Kidney (tissue), 14 donors: ENCODE data around the gene CFAP43. TPM values are rescaled to one million over a fixed set of nuclear protein-coding genes. Genes with fewer than 3 reads are reported as not detected.

Source experiments
- DNase-seq, 5 donors: peaks; one replicate each; pipeline ENCODE4 v3.0.0-alpha.2; 2013 to 2020
- FAIRE-seq: peaks from 2 replicates; lab custom pipeline; 2012; peaks lifted over from hg19 to GRCh38; lab: Jason Lieb, UNC
- H3K27ac ChIP-seq, 2 donors: one replicate each; pipeline ENCODE4 v1.7.0; 2013; ENCODE audit warnings: low read depth in 2 of 2, low read length in 2 of 2, inconsistent platforms in 1 of 2
- H3K27me3 ChIP-seq: one replicate; pipeline ENCODE4 v1.7.1; 2013; ENCODE audit warnings: low read length, inconsistent platforms; ENCODE audit not compliant: control insufficient read depth, insufficient read depth
- H3K36me3 ChIP-seq, 3 donors: one replicate each; pipeline versions ENCODE4 v1.7.0 to v1.7.1; 2013; ENCODE audit warnings: low read length in 3 of 3, control low read depth in 1 of 3, inconsistent platforms in 1 of 3; ENCODE audit not compliant: insufficient read depth in 3 of 3, control insufficient read depth in 2 of 3
- H3K4me1 ChIP-seq, 3 donors: one replicate each; pipeline versions ENCODE4 v1.7.0 to v1.7.1; 2013; ENCODE audit warnings: low read length in 3 of 3, inconsistent platforms in 1 of 3, low read depth in 1 of 3; ENCODE audit not compliant: control insufficient read depth in 2 of 3, insufficient read depth in 2 of 3
- H3K4me3 ChIP-seq, 3 donors: one replicate each; pipeline versions ENCODE4 v1.7.0 to v1.8.1; 2013; ENCODE audit warnings: low read length in 3 of 3, control low read depth in 1 of 3, inconsistent platforms in 1 of 3
- H3K9ac ChIP-seq, 3 donors: one replicate each; pipeline versions ENCODE4 v1.7.0 to v1.7.1; 2013; ENCODE audit warnings: low read length in 3 of 3, control low read depth in 1 of 3, inconsistent platforms in 1 of 3
- H3K9me3 ChIP-seq, 3 donors: one replicate each; pipeline versions ENCODE4 v1.7.0 to v1.7.1; 2013; ENCODE audit warnings: low read length in 3 of 3, control low read depth in 1 of 3, inconsistent platforms in 1 of 3; ENCODE audit not compliant: control insufficient read depth in 2 of 3, insufficient read depth in 1 of 3
- intact Hi-C: fragments of 100-400 bp; cut with DNase I; formaldehyde crosslinking; loops from one replicate; pipeline ENCODE4 v1.11.1; 2022
- polyA plus RNA-seq: library from polyadenylated mRNA; stranded (reverse); fragments of 350-450 nt; fragmentation: Illumina TruSeq; extraction: RNeasy Lipid Tissue Mini Kit (QIAGEN cat#74804); gene quantifications from one replicate; pipeline ENCODE4 v1.2.3, GENCODE V29; 2014; ENCODE audit warnings: low read depth, low replicate concordance; ENCODE audit not compliant: insufficient read depth
- total RNA-seq: library from RNA; stranded (reverse); fragmentation: NEBNext Ultra II Directional; extraction: Animal tissue kit (Norgen Biotek cat#: 25700); gene quantifications from one replicate; pipeline ENCODE4 v1.2.1, GENCODE V29; 2021
- TF ChIP-seq, protein P1 (sequence below): IDR thresholded peaks from 3 replicates; pipeline ENCODE4 v1.5.1; 2012; ENCODE audit warnings: mild to moderate bottlenecking, moderate library complexity, borderline replicate concordance; ENCODE audit not compliant: insufficient read depth; ENCODE audit errors: extremely low read depth
- donor health status: control.
- donor health status: control.
- donor health status: control.
- donor health status: control.
- donor health status: control.
- donor health status: DM: yes; HTN: yes; CAD: no.
- donor health status: Normal renal cell carcinoma (clear cell type).

Gene CFAP43
- total and polyA plus RNA-seq, 2 donors from 2014 or later = 3.1 to 7.2 TPM

DNA sequence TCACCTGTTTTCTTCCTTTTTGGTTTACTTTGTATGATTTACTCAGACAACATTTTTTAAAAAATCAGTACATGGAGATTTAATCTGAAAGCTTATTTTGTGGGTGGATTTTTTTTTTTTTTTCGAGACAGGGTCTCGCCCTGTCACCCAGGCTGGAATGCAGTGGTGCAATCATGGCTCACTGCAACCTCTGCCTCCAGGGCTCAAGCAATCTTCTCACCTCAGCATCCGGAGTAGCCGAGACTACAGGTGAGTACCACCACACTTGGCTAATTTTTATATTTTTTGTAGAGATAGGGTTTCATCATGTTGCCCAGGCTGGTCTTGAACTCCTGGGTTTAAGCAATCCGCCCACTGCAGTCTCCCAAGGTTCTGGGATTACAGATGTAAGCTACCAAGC is 25.1 kb upstream of the CFAP43 start:
- peaks cover 0 to 24% (median 22%) of the 10 kb centered on the region in 3 donors for H3K4me1 ChIP-seq
- H3K27me3 ChIP-seq = no peaks in the 10 kb centered on the region
- H3K36me3 ChIP-seq = peaks cover 7 to 40% (median 17%) of the 10 kb centered on the region in 3 donors
- no peak overlapping the region for H3K9ac ChIP-seq
- FAIRE-seq = no peak
- no peaks in the 10 kb centered on the region for H3K9me3 ChIP-seq
- H3K4me3 ChIP-seq = no peak overlapping the region
- no peak overlapping the region for H3K27ac ChIP-seq
- TF ChIP-seq, protein P1, sequence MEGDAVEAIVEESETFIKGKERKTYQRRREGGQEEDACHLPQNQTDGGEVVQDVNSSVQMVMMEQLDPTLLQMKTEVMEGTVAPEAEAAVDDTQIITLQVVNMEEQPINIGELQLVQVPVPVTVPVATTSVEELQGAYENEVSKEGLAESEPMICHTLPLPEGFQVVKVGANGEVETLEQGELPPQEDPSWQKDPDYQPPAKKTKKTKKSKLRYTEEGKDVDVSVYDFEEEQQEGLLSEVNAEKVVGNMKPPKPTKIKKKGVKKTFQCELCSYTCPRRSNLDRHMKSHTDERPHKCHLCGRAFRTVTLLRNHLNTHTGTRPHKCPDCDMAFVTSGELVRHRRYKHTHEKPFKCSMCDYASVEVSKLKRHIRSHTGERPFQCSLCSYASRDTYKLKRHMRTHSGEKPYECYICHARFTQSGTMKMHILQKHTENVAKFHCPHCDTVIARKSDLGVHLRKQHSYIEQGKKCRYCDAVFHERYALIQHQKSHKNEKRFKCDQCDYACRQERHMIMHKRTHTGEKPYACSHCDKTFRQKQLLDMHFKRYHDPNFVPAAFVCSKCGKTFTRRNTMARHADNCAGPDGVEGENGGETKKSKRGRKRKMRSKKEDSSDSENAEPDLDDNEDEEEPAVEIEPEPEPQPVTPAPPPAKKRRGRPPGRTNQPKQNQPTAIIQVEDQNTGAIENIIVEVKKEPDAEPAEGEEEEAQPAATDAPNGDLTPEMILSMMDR = no peak
- no peak for DNase-seq
- intact Hi-C loops = no loop called here

DNA sequence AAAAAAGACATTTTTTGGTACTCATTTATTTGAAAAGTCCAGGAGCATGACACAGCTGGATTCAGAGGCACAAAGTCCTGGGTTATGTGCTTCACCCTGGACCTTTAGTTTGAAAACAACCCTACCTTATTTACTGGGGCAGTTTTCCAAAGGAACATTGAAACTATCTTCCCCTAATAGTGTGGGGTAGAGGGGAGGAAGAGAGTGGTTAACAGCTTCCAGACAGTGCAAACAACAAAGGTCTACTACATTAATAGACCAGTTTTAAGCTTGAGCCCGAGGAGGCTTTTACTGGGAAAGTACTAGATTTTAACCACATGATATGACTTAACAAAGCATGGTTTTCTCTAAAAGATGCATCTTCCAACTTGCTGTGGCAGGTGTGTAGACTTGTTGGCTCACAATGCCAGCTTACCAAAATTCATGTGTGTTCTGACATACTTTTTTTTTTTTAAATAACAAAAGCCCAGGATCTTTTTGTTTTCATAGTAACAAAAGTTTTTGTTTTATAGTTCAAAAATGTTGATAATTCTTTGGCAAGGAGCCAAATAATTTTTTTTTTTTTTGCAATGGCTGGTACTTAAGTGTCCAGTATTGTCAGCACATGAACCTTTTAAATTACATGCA is 24.3 kb upstream of the CFAP43 start:
- Histone ChIP-seq H3K27ac (peak overlapping the region; percentile 91 to 97), H3K36me3 (peaks cover 7 to 33% (median 10%) of the 10 kb centered on the region in 3 donors), H3K4me3 (peak overlapping the region in 2 of 3 donors; percentile 82 to 84), H3K4me1 (peaks cover 0 to 24% (median 22%) of the 10 kb centered on the region in 3 donors), H3K9ac (peak overlapping the region in 1 of 3 donors; percentile 90), H3K27me3 (no peaks in the 10 kb centered on the region), H3K9me3 (no peaks in the 10 kb centered on the region)
- DNase-seq (no peak), FAIRE-seq (no peak)
- TF ChIP-seq, protein P1 = no peak
- intact Hi-C loops = no loop called here

DNA sequence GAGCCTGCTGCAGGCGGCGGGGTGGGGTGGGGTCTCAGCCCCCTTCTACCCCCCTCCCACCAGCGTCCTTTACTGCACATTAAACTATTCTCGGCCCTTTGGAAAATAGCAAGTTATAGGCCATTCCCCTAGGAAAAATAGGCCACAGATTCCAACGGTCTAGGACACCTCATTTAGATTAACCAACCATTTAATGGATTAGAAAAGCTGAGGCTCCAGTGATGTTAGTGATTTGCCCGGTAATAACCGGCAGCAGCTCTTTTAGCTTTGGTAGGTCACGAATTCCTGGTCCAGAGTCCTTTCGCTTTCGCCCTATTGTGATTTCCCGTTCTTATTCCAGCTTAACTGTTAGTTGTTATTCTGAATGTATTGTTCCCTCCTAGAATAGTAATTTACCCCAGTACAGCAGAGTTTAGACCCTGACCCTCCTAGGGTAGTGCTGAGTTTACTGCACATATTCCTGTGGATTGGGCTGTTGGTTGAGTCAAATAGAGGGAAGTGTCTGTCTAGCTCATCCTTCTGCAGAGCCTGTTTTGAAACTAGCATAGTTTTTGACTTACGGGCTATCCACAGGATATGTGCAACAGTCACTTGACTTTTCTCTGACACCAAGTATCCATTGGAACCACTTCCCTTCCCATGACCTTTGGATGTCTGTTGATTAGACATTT is 23.3 kb upstream of the CFAP43 start:
- intact Hi-C loops = no loop called here
- no peaks in the 10 kb centered on the region for H3K27me3 ChIP-seq
- TF ChIP-seq, protein P1 = no peak
- peak overlapping the region; percentile 91 to 97 for H3K27ac ChIP-seq
- FAIRE-seq (no peak), DNase-seq (peak in 3 of 5 donors; percentile 21 to 58 (median 57))
- H3K9me3 ChIP-seq = no peaks in the 10 kb centered on the region
- H3K4me1 ChIP-seq = peaks cover 0 to 27% (median 20%) of the 10 kb centered on the region in 3 donors
- peak overlapping the region; percentile 4 to 90 (median 82) for H3K9ac ChIP-seq
- H3K4me3 ChIP-seq = peak overlapping the region; percentile 67 to 84 (median 82)
- H3K36me3 ChIP-seq = peaks cover 7 to 24% (median 8%) of the 10 kb centered on the region in 3 donors
